Astrocyte of the cerebellum (primary cell): ENCODE measurements around the gene ZMYND8.
A peak's percentile ranks its signal among the peaks of the same experiment; 100 is the strongest.

ENCODE experiments used
- DNase-seq: peaks from one replicate; pipeline ENCODE4 v3.0.0-alpha.2; 2011; ENCODE audit warnings: low read depth
- H3K4me3 ChIP-seq: 2 replicates; pipeline ENCODE4 v1.5.1; 2011; ENCODE audit warnings: mild to moderate bottlenecking, low read depth, low read length, moderate library complexity
- CTCF ChIP-seq: IDR thresholded peaks from 2 replicates; pipeline ENCODE4 v1.5.1; 2012; ENCODE audit warnings: low read length, low read depth, moderate library complexity, mild to moderate bottlenecking; ENCODE audit errors: missing control alignments
- in situ Hi-C: cut with HindIII; loops from 2 replicates; pipeline ENCODE4 v1.10.0; 2017; ENCODE audit warnings: low sequenced_read_pairs

ZMYND8 gene

DNA sequence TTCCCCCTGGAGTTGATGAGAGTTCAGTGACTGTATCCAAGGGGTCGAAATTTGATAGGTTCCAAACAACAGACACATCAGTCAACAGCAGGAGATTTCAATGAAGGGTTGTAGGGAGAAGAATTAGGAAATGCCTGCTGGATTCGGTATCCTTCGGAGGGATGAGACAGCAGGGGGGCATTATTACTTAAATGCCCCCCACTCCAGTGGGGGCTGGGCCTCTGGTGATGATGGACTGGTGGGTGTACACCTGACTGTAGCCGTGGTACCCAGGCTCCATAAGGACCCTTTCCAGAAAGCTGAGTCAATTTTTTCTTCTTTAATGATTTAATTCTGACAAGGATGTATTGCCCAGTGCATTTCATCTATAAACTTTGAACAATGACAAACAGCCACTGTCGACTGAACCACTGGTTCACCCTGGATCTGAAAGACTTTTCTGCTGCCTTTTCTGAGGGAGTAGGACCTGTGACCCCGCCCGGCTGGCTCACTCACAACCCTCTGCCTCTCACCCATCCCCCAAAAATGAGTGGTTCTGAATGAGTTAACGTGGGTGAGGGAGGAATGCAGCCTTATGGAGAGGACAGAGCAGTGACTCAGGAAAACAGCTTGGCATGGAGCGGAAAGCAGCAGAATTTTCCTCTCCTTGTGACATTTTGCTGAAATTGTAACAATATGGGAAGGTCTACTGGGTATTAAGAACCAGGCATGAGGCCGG is 41.0 kb downstream of the ZMYND8 start:
- DNase-seq, result peak; percentile 55
- H3K4me3 ChIP-seq, result no peak overlapping the region
- TF ChIP-seq CTCF, result no peak
- in situ Hi-C loops, result loop anchor here (5.0 kb wide), 1 partner anchor 57 kb away; no protein-coding TSS in a partner anchor

- no peak overlapping the region for H3K4me3 ChIP-seq
- TF ChIP-seq CTCF, result no peak
- in situ Hi-C loops, result loop anchor here (5.0 kb wide), 1 partner anchor 58 kb away; no protein-coding TSS in a partner anchor
- no peak for DNase-seq
These were observed 41.7 kb downstream of the ZMYND8 start for GRCh38 chr20:47314647-47315338.

- in situ Hi-C loops, result no loop called here
- H3K4me3 ChIP-seq, result no peak overlapping the region
- no peak for TF ChIP-seq CTCF
- no peak for DNase-seq
These were observed 44.4 kb downstream of the ZMYND8 start for GRCh38 chr20:47311967-47312681.

GRCh38 chr20:47311211-47311610 is 45.3 kb downstream of the ZMYND8 start:
- no peak for TF ChIP-seq CTCF
- in situ Hi-C loops, result no loop called here

DNA sequence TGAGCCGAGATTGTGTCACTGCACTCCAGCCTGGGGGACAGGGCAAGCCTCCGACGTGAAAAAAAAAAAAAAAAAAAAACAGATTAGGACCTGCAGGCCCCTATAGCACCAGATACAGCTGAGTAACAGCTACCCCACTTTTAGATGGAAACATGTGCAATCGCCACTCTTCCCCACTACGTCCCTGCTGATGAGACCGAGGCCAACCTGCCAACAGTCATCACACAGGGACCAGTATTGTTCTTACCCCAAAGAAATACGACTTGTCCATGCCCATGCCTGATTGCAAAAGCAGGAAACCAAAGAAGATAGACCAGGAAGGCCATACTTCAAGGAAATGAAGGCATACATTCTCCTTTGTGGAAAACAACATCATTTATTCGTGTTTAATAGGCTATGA is 45.8 kb downstream of the ZMYND8 start:
- DNase-seq, result no peak
- no peak overlapping the region for H3K4me3 ChIP-seq
- in situ Hi-C loops, result no loop called here
- no peak for TF ChIP-seq CTCF

More at GRCh38 chr20:47311211-47311610, 45.3 kb downstream of the ZMYND8 start:
- no peak for DNase-seq
- no peak overlapping the region for H3K4me3 ChIP-seq

- no peak overlapping the region for H3K4me3 ChIP-seq
- in situ Hi-C loops, result no loop called here
- no peak for TF ChIP-seq CTCF
- DNase-seq, result no peak
These were observed 46.6 kb downstream of the ZMYND8 start for GRCh38 chr20:47309806-47310426.
